GOT3 (cell line): Measurements from ENCODE around the gene CCDC124.
"Not testable (repeated sequence)": the region's sequence is repeated elsewhere in the genome, so short reads cannot be mapped to it uniquely, and the experiment has no call there.

ENCODE experiments used
- DNase-seq: peaks from one replicate; lab custom pipeline; 2025; ENCODE audit warnings: mixed read lengths; lab: John Stamatoyannopoulos, UW

Gene CCDC124, protein sequence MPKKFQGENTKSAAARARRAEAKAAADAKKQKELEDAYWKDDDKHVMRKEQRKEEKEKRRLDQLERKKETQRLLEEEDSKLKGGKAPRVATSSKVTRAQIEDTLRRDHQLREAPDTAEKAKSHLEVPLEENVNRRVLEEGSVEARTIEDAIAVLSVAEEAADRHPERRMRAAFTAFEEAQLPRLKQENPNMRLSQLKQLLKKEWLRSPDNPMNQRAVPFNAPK

GRCh38 chr19:17932485-17933338 is at the start of gene CCDC124:
TSS of gene CCDC124 (plus strand) at chr19:17933015. CDS start at chr19:17936421, 3,406 bp downstream.
- DNase-seq, result peak; percentile 74

GRCh38 chr19:17883627-17884410 is 49.0 kb upstream of the CCDC124 start:
- DNase-seq, result no peak

GRCh38 chr19:17886515-17886914 is 46.3 kb upstream of the CCDC124 start:
- DNase-seq, result no peak

GRCh38 chr19:17887221-17887620 is 45.6 kb upstream of the CCDC124 start:
- not testable (repeated sequence) for DNase-seq

DNA sequence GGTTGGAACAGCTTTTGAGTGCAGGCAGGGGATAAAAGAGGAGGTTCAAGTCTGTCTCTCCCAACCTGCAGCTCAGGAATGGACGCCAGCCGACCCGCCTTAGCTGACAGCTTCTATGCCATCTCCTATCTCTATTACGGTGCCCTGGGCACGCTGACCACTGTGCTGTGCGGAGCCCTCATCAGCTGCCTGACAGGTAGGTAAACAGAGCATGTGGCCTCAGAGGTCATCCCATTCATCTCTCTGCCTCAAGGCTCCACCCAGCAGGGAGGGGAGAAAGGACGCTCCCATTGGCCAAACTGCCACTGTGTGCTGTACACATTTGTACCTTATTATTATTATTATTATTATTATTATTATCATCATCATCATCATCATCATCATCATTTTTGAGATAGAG is 44.6 kb upstream of the CCDC124 start:
- DNase-seq, result no peak

GRCh38 chr19:17889609-17890214 is 43.1 kb upstream of the CCDC124 start:
- no peak for DNase-seq

- DNase-seq, result no peak
These were observed 39.0 kb upstream of the CCDC124 start for GRCh38 chr19:17893766-17894165.

- no peak for DNase-seq
These were observed 30.1 kb upstream of the CCDC124 start for GRCh38 chr19:17902701-17903100.

DNA sequence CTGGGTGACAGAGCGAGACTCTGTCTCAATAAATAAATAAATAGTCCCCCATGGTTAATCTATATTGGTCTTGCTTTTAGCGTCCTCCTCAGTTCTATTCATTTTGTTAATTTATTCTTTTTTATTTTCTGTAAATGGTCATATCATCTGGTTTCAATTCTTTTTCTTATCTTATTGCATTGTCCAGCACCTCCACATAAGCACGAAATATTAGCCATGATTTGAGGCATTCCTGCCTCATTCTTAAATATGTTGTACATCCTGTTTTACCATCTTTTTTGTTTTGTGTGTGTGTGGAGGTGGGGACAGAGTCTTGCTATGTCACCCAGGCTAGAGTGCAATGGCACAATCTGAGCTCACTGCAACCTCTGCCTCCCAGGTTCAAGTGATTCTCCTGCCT is 24.6 kb upstream of the CCDC124 start:
- no peak for DNase-seq

GRCh38 chr19:17909003-17909732 is 23.6 kb upstream of the CCDC124 start:
- no peak for DNase-seq

- no peak for DNase-seq
These were observed 21.9 kb upstream of the CCDC124 start for GRCh38 chr19:17910791-17911360.

DNA sequence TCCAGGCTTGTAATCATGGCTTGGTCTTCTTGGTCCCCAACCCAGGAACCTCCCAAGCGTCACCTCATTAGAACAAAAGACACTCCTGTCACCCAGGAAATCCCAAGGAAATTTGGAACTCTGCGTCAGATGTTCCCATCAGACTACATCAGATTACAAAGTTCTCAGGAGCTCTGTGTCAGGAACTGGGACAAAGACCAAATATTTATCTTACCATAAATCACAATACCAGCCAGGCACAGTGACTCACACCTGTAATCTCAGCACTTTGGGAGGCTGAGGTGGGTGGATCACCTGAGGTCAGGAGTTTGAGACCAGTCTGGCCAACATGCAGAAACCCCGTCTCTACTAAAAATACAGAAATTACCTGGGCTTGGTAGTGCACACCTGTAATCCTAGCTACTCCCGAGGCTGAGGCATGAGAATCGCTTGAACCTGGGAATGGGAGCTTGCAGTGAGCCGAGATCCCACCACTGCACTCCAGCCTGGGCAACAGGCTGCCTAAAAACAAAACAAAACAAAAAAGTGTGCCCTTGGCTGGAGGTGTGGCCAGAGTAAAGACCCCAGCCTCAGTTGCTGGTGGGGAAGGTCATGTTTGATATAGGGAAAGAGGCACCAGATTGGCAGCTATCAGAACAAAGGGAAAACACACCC is 16.7 kb upstream of the CCDC124 start:
- no peak for DNase-seq

DNA sequence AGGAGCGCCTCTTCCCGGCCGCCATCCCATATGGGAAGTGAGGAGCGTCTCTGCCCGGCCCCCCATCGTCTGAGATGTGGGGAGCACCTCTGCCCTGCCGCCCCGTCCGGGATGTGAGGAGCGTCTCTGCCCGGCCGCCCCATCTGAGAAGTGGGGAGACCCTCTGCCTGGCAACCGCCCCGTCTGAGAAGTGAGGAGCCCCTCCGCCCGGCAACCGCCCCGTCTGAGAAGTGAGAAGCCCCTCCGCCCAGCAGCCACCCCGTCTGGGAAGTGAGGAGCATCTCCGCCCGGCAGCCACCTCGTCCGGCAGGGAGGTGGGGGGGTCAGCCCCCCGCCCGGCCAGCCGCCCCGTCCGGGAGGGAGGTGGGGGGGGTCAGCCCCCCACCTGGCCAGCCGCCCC is 14.7 kb upstream of the CCDC124 start:
- DNase-seq, result not testable (repeated sequence)

DNA sequence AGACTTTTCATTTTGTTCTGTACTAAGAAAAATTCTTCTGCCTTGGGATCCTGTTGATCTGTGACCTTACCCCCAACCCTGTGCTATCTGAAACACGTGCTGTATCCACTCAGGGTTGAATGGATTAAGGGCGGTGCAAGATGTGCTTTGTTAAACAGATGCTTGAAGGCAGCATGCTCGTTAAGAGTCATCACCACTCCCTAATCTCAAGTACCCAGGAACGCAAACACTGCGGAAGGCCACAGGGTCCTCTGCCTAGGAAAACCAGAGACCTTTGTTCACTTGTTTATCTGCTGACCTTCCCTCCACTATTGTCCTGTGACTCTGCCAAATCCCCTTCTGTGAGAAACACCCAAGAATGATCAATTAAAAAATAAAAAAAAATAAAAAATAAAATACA is 13.7 kb upstream of the CCDC124 start:
- DNase-seq, result not testable (repeated sequence)

DNA sequence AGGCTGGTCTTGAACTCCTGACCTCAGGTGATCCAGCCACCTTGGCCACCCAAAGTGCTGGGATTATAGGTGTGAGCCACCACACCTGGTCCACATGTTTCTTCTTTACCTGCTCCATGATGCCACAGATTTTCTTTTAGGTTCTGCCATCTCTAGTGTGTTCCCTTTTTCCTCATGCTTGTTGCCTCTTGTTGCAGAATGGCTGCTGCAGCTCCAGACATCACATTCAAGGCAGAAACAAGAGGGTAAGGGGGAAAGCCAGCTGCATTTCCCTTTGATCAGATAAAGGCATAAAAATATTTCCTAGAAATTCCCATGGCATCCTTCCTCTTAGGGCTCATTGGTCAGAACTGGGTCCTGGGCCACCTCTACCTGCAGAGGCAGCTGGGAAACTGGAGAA is 12.3 kb upstream of the CCDC124 start:
- no peak for DNase-seq

DNA sequence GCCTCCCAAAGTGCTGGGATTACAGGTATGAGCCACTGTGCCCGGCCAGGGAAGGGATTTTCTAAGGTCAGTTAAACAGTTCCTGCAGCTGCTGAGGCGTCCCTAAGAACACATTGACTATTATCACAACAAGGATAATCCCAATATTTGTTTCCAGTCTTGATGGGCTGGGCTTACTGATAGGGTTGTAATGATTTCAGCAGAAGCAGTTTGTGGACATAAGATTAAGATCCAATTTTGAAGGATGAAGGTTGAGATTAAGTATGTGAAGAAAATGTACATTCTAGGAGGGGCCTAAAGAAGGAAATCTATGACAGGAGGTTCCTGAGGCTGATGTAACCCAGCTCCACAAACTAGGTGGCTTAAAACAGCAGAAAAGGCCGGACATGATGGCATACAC is 10.7 kb upstream of the CCDC124 start:
- no peak for DNase-seq

DNA sequence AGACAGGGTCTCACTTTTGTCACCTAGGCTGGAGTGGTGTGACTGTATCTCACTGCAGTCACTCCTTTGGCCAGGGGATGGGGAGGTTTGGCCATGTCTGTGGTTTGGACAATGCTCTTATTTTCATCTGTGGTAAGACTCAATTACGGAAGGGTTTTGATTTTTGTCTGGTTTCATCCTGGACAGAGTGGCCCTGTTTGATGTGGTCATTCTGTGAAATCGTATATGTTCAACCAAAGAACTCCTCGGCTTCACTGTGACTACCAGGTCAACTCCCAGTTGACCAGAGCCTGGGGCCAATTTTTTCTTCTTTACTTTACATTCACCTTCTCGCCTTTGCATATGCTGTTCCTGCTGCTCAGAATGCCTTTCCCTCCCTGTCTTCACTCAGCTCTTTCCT is 6.8 kb upstream of the CCDC124 start:
- DNase-seq, result no peak

DNA sequence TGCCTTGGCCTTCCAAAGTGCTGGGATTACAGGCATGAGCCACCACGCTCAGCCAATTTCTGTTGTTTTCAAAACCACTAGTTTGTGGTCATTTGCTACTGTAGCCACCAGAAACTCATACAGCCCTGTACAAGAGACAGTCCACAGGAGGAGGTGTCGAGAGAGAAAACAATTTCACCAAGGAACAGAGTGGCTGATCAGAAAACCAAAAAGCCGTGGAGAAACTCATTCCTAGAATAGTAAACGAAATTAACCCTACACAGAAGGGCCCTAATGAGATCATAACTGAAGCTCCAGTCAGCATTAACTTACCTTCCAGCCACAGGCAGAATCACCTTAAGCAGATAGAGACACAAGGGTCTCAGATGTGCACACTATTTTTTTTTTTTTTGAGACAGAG is 3.8 kb upstream of the CCDC124 start:
- no peak for DNase-seq

GRCh38 chr19:17931532-17932191 is 1.2 kb upstream of the CCDC124 start:
- DNase-seq, result no peak
